IMR-90 (cell line): ENCODE measurements around the gene PTPRC. TPM values are rescaled to one million over a fixed set of nuclear protein-coding genes. Genes with fewer than 3 reads are reported as not detected.

Experiments used
- ATAC-seq: fragments of 200-7000 bp; cut with Tn5 transposase; 2 replicates; pipeline ENCODE4 v1.9.1; 2020; ENCODE audit warnings: low read depth, mild to moderate bottlenecking, moderate library complexity
- BruUV-seq: library from RNA; stranded (reverse); fragments of 400-500 nt; replicated peaks from 2 replicates; lab custom pipeline; 2021; lab: Mats Ljungman, UMichigan
- CTCF ChIA-PET: fragments of 300-600 bp; formaldehyde crosslinking; extraction: SDS; loops from one replicate; lab custom pipeline; 2021; ENCODE audit warnings: antibody characterized with exemption; lab: Yijun Ruan, JAX
- POLR2A ChIA-PET: fragments of 300-600 bp; sonication (Branson Sonifier 250); formaldehyde crosslinking; loops from one replicate; lab custom pipeline; 2022; ENCODE audit warnings: antibody characterized with exemption; ENCODE audit not compliant: unreplicated experiment; lab: Charles Lee
- DNase-seq: peaks from one replicate; pipeline ENCODE4 v3.0.0; 2013
- H2AFZ ChIP-seq: replicated peaks from 2 replicates; pipeline ENCODE3; 2013; ENCODE audit warnings: low read length, mild to moderate bottlenecking; ENCODE audit not compliant: poor library complexity
- H2AK5ac ChIP-seq: 2 replicates; pipeline ENCODE4 v1.6.1; 2013; ENCODE audit warnings: low read depth, low read length, inconsistent platforms
- H2AK9ac ChIP-seq: replicated peaks from 2 replicates; pipeline ENCODE3; 2013; ENCODE audit warnings: mild to moderate bottlenecking, low read depth, low read length, moderate library complexity; ENCODE audit not compliant: poor library complexity
- H2BK120ac ChIP-seq: 2 replicates; pipeline ENCODE4 v1.6.1; 2013; ENCODE audit warnings: low read depth, low read length, inconsistent platforms
- H2BK15ac ChIP-seq: 3 replicates; pipeline ENCODE4 v1.6.1; 2013; ENCODE audit warnings: low read depth, low read length, inconsistent platforms
- H2BK20ac ChIP-seq: 2 replicates; pipeline ENCODE4 v1.6.1; 2013; ENCODE audit warnings: low read depth, mild to moderate bottlenecking, inconsistent platforms, low read length, moderate library complexity
- H2BK5ac ChIP-seq: 2 replicates; pipeline ENCODE4 v1.6.1; 2013; ENCODE audit warnings: mild to moderate bottlenecking, low read depth, low read length, inconsistent platforms; ENCODE audit not compliant: poor library complexity, severe bottlenecking
- H3K14ac ChIP-seq: replicated peaks from 2 replicates; pipeline ENCODE4 v1.6.1; 2013; ENCODE audit warnings: low read depth, low read length, inconsistent platforms
- H3K18ac ChIP-seq: 2 replicates; pipeline ENCODE4 v1.6.1; 2013; ENCODE audit warnings: low read depth, low read length, control low read depth
- H3K23ac ChIP-seq: 2 replicates; pipeline ENCODE4 v1.6.1; 2013; ENCODE audit warnings: low read depth, low read length, inconsistent platforms
- H3K27ac ChIP-seq: 2 replicates; pipeline ENCODE4 v1.5.1; 2013; ENCODE audit warnings: mild to moderate bottlenecking, control low read depth, low read length; ENCODE audit not compliant: insufficient read depth
- H3K27me3 ChIP-seq: 2 replicates; pipeline ENCODE4 v1.6.1; 2013; ENCODE audit warnings: low read length; ENCODE audit not compliant: control insufficient read depth, insufficient read depth
- H3K36me3 ChIP-seq: 2 replicates; pipeline ENCODE4 v1.6.1; 2013; ENCODE audit warnings: low read length, mixed read lengths; ENCODE audit not compliant: control insufficient read depth, insufficient read depth
- H3K4ac ChIP-seq: 2 replicates; pipeline ENCODE4 v1.6.1; 2013; ENCODE audit warnings: low read depth, low read length, inconsistent platforms
- H3K4me1 ChIP-seq: 2 replicates; pipeline ENCODE4 v1.6.1; 2013; ENCODE audit warnings: low read length, mixed read lengths; ENCODE audit not compliant: control insufficient read depth, insufficient read depth
- H3K4me2 ChIP-seq: 2 replicates; pipeline ENCODE4 v1.6.1; 2013; ENCODE audit warnings: low read depth, mild to moderate bottlenecking, control low read depth, low read length, moderate library complexity
- H3K4me3 ChIP-seq: 2 replicates; pipeline ENCODE4 v1.5.1; 2013; ENCODE audit warnings: low read depth, mild to moderate bottlenecking, control low read depth, low read length, moderate library complexity; ENCODE audit not compliant: insufficient read depth
- H3K56ac ChIP-seq: 2 replicates; pipeline ENCODE4 v1.6.1; 2013; ENCODE audit warnings: low read length, inconsistent platforms; ENCODE audit not compliant: insufficient read depth; ENCODE audit errors: extremely low read depth
- H3K79me1 ChIP-seq, 2 experiments: 2 replicates each; pipeline ENCODE4 v1.6.1; 2013; ENCODE audit warnings: low read length in 2 of 2, inconsistent platforms in 1 of 2, low read depth in 1 of 2
- H3K9ac ChIP-seq: 2 replicates; pipeline ENCODE4 v1.6.1; 2013; ENCODE audit warnings: low read depth, low read length, control low read depth
- H3K9me1 ChIP-seq: 2 replicates; pipeline ENCODE4 v1.6.1; 2013; ENCODE audit warnings: low read length, inconsistent platforms; ENCODE audit not compliant: insufficient read depth
- H3K9me3 ChIP-seq: 2 replicates; pipeline ENCODE4 v1.6.1; 2013; ENCODE audit warnings: low read length; ENCODE audit not compliant: control insufficient read depth, insufficient read depth
- H4K20me1 ChIP-seq: 2 replicates; pipeline ENCODE4 v1.6.1; 2013; ENCODE audit warnings: low read length, inconsistent platforms; ENCODE audit not compliant: insufficient read depth
- H4K5ac ChIP-seq: 2 replicates; pipeline ENCODE4 v1.6.1; 2013; ENCODE audit warnings: mild to moderate bottlenecking, low read depth, low read length, control low read depth
- H4K8ac ChIP-seq, 2 experiments: 2 replicates each; pipeline ENCODE4 v1.6.1; 2013; ENCODE audit warnings: low read depth in 2 of 2, low read length in 2 of 2, control low read depth in 1 of 2, inconsistent platforms in 1 of 2
- H4K91ac ChIP-seq: 2 replicates; pipeline ENCODE4 v1.6.1; 2013; ENCODE audit warnings: low read depth, low read length, inconsistent platforms; ENCODE audit not compliant: insufficient read depth
- ELK1 ChIP-seq: fragments of 150-350 bp; IDR thresholded peaks from 2 replicates; pipeline ENCODE4 v1.6.1; 2016; ENCODE audit warnings: low read depth, mild to moderate bottlenecking, low read length, moderate library complexity, borderline replicate concordance
- RFX5 ChIP-seq: IDR thresholded peaks from 2 replicates; pipeline ENCODE4 v1.8.0; 2012; ENCODE audit warnings: low read depth, mild to moderate bottlenecking, low read length, moderate library complexity
- WGBS, 2 experiments: methylation state at CpG; one replicate each; pipeline versions ENCODE4 v1.1.5 to v1.1.7; 2013; ENCODE audit warnings: missing lambda C conversion rate in 2 of 2; ENCODE audit not compliant: insufficient read length in 1 of 2; ENCODE audit errors: extremely low coverage in 2 of 2; 5-methylcytosine and 5-hydroxymethylcytosine counted together
- dilution Hi-C: fragments of 300-500 bp; cut with HindIII; formaldehyde crosslinking; loops from one replicate; pipeline ENCODE4 v1.14.3; 2018; ENCODE audit warnings: low sequenced_read_pairs; ENCODE audit not compliant: unreplicated experiment
- in situ Hi-C: fragments of 300-500 bp; cut with MboI; formaldehyde crosslinking; loops from 3 replicates; pipeline ENCODE4 v1.14.3; 2019; ENCODE audit warnings: low sequenced_read_pairs, inconsistent platforms, mixed read lengths
- intact Hi-C: fragments of 100-400 bp; cut with micrococcal nuclease; formaldehyde crosslinking; loops from 2 replicates; pipeline ENCODE4 v1.10.0; 2022
- polyA plus RNA-seq, 3 experiments: library from polyadenylated mRNA; depleted of rRNA; stranded (reverse); fragments of >200 nt; gene quantifications; 2 replicates each; pipeline ENCODE4 v1.2.3, GENCODE V29; 2012; ENCODE audit warnings: low replicate concordance in 1 of 3
- total RNA-seq: library from RNA; depleted of rRNA; stranded (reverse); fragments of >200 nt; gene quantifications from 2 replicates; pipeline ENCODE4 v1.2.3, GENCODE V29; 2012

The PTPRC gene
- total and polyA plus RNA-seq, 2 of the 4 experiments (the other 2 are of a cell fraction), result not detected

GRCh38 chr1:198606020-198606438 lies 32.8 kb upstream of the PTPRC start:
- Histone ChIP-seq H2BK20ac (no peak overlapping the region), H4K91ac (no peak overlapping the region), H3K36me3 (no peaks in the 10 kb centered on the region), H3K4me1 (no peaks in the 10 kb centered on the region; the same call in 1 of the 2 replicates), H2BK15ac (no peak overlapping the region), H2BK5ac (no peak overlapping the region), H2AFZ (no peak overlapping the region), H3K18ac (no peak overlapping the region), H3K9me1 (no peaks in the 10 kb centered on the region), H3K4ac (no peak overlapping the region), H4K8ac (no peak overlapping the region), H2BK120ac (no peak overlapping the region), H3K23ac (no peak overlapping the region), H3K79me1 (no peaks in the 10 kb centered on the region), H3K27me3 (no peaks in the 10 kb centered on the region), H4K5ac (no peak overlapping the region), H2AK5ac (no peak overlapping the region), H3K9ac (no peak overlapping the region), H3K27ac (no peak overlapping the region), H3K14ac (0 out of 2 replicates have a peak overlapping the region, but pooled peaks have one; percentile 25), H3K9me3 (no peaks in the 10 kb centered on the region), H3K4me2 (no peak overlapping the region), H2AK9ac (no peak overlapping the region), H4K20me1 (no peaks in the 10 kb centered on the region), H3K4me3 (no peak overlapping the region), H3K56ac (no peak overlapping the region)
- ChIA-PET POLR2A (interaction anchor here (1.0 kb wide), 1 partner anchor 12 kb away, joined by 3 read pairs; no protein-coding TSS in a partner anchor), CTCF (no interaction called here)
- WGBS, 2 experiments, result no CpG with 5 or more reads among the region's 3 CpGs
- no peak for TF ChIP-seq RFX5
- no peak for TF ChIP-seq ELK1
- dilution Hi-C loops, result no loop called here
- DNase-seq, result no peak
- BruUV-seq, result no TSS peak
- in situ Hi-C loops, result no loop called here
- peak; percentile 35; the same call in 1 of the 2 replicates for ATAC-seq
- intact Hi-C loops, result no loop called here
